Upper lobe of left lung (tissue), 6 donors: ENCODE measurements around the gene AMIGO3. TPM values are rescaled to one million over a fixed set of nuclear protein-coding genes. Genes with fewer than 3 reads are reported as not detected.
A peak's percentile ranks its signal among the peaks of the same experiment; 100 is the strongest.

Experiments used
- ATAC-seq, 2 donors: fragments of 200-7000 bp; cut with Tn5 transposase; one replicate each; pipeline ENCODE4 v1.9.1; 2022; ENCODE audit warnings: mild to moderate bottlenecking in 2 of 2, moderate library complexity in 2 of 2; ENCODE audit not compliant: low FRiP score in 2 of 2
- DNase-seq, 2 donors: peaks; one replicate each; pipeline ENCODE4 v3.0.0-alpha.2; 2019 to 2020
- H3K27ac ChIP-seq, 4 donors: fragments of 200-600 bp; sonication (generic); one replicate each; pipeline ENCODE4 v1.5.1; 2016 to 2019
- H3K27me3 ChIP-seq, 4 donors: fragments of 200-600 bp; sonication (generic); one replicate each; pipeline ENCODE4 v1.5.1; 2017 to 2019
- H3K36me3 ChIP-seq, 4 donors: fragments of 200-600 bp; sonication (generic); one replicate each; pipeline ENCODE4 v1.5.1; 2016 to 2019
- H3K4me1 ChIP-seq, 4 donors: fragments of 200-600 bp; sonication (generic); one replicate each; pipeline ENCODE4 v1.5.1; 2018 to 2019
- H3K4me3 ChIP-seq, 4 donors: fragments of 200-600 bp; sonication (generic); one replicate each; pipeline ENCODE4 v1.5.1; 2017 to 2019; ENCODE audit warnings: mild to moderate bottlenecking in 2 of 4, moderate library complexity in 1 of 4
- H3K9me3 ChIP-seq, 4 donors: fragments of 200-600 bp; sonication (generic); one replicate each; pipeline ENCODE4 v1.5.1; 2018 to 2019
- CTCF ChIP-seq, 6 experiments: fragments of 450-650 bp in 4 of 6; fragments of 200-600 bp in 2 of 6; sonication (generic) in 2 of 6; IDR thresholded peaks; one replicate each; pipeline ENCODE4 v1.5.1; 2016 to 2019; ENCODE audit warnings: antibody characterized with exemption in 6 of 6
- EP300 ChIP-seq, 4 donors: sonication (generic); formaldehyde crosslinking; IDR thresholded peaks; one replicate each; pipeline ENCODE4 v1.5.1; 2017; ENCODE audit warnings: antibody characterized with exemption in 4 of 4, control low read depth in 2 of 4
- POLR2A ChIP-seq, 4 donors: fragments of 450-650 bp; IDR thresholded peaks; one replicate each; pipeline ENCODE4 v1.5.1; 2016 to 2017; ENCODE audit warnings: antibody characterized with exemption in 4 of 4, mild to moderate bottlenecking in 2 of 4
- POLR2AphosphoS5 ChIP-seq, 2 donors: sonication (generic); formaldehyde crosslinking; IDR thresholded peaks; one replicate each; pipeline ENCODE4 v1.5.1; 2017; ENCODE audit warnings: antibody characterized with exemption in 2 of 2
- WGBS, 2 donors: methylation state at CpG; one replicate each; pipeline ENCODE4 v1.1.5; 2017 to 2018; 5-methylcytosine and 5-hydroxymethylcytosine counted together
- total RNA-seq, 6 donors: library from RNA; depleted of rRNA in 4 of 6; stranded (reverse); fragments of >200 nt in 4 of 6; gene quantifications; one replicate each; pipeline versions ENCODE4 v1.1.0 to v1.2.1, GENCODE V29; 2016 to 2021
- donor health status: DM: no; HTN: no; CAD: no; lungs with moderate emphysema.
- donor health status: DM: no; HTN: yes; CAD: no; lungs with severe emphysema.

AMIGO3 gene
- 1 to 10 TPM in 4 of 6 donors, under 1 TPM in 2; 0.13 to 3.2 (median 1.9) TPM for total RNA-seq

GRCh38 chr3:49719214-49719884, at the start of gene AMIGO3:
TSS of gene AMIGO3 (minus strand) at chr3:49719684. CDS start at chr3:49719465, 219 bp downstream.
- H3K27me3 ChIP-seq = no peaks in the 10 kb centered on the region
- TF ChIP-seq EP300 (IDR thresholded peaks at IDR 0.05) (no peak), POLR2A (IDR thresholded peaks at IDR 0.05) (peak in 2 of 4 donors; percentile 80 to 88), CTCF (IDR thresholded peaks at IDR 0.05) (peak; percentile 62 to 96 (median 79)), POLR2AphosphoS5 (IDR thresholded peaks at IDR 0.05) (peak; percentile 41 to 70)
- peak within 1 kb of the TSS in 3 of 4 donors; percentile 42 to 74 (median 69) for H3K27ac ChIP-seq
- no peaks in the 10 kb centered on the region for H3K9me3 ChIP-seq
- peak; percentile 85 to 90 for ATAC-seq
- H3K4me1 ChIP-seq = peaks cover 22 to 48% (median 27%) of the 10 kb centered on the region in 4 donors
- H3K4me3 ChIP-seq = peak within 1 kb of the TSS; percentile 56 to 64 (median 60)
- H3K36me3 ChIP-seq = peaks cover 4 to 39% (median 19%) of the 10 kb centered on the region in 4 donors
- WGBS, 2 donors = 0 to 1% methylated on average over 1 to 47 of the region's 50 CpGs
- peak; percentile 96 to 98 for DNase-seq

- 97 to 98% methylated on average over 4 of the region's 4 CpGs for WGBS, 2 donors
- H3K27me3 ChIP-seq = no peaks in the 10 kb centered on the region
- no peak overlapping the region for H3K4me3 ChIP-seq
- H3K9me3 ChIP-seq = no peaks in the 10 kb centered on the region
- TF ChIP-seq POLR2AphosphoS5 (IDR thresholded peaks at IDR 0.05) (no peak), POLR2A (IDR thresholded peaks at IDR 0.05) (no peak), EP300 (IDR thresholded peaks at IDR 0.05) (no peak), CTCF (IDR thresholded peaks at IDR 0.05) (no peak)
- H3K36me3 ChIP-seq = peaks cover 0 to 6% (median 0%) of the 10 kb centered on the region in 4 donors
- H3K27ac ChIP-seq = no peak overlapping the region
- no peak for ATAC-seq
- H3K4me1 ChIP-seq = peaks cover 0 to 4% (median 0%) of the 10 kb centered on the region in 4 donors
- no peak for DNase-seq
Observed at GRCh38 chr3:49763981-49764380, 44.5 kb upstream of the AMIGO3 start.

- DNase-seq = no peak
- H3K27ac ChIP-seq = no peak overlapping the region
- H3K27me3 ChIP-seq = no peaks in the 10 kb centered on the region
- H3K4me1 ChIP-seq = peaks cover 0 to 9% (median 6%) of the 10 kb centered on the region in 4 donors
- no peak overlapping the region for H3K4me3 ChIP-seq
- peaks cover 0 to 6% (median 0%) of the 10 kb centered on the region in 4 donors for H3K36me3 ChIP-seq
- no peaks in the 10 kb centered on the region for H3K9me3 ChIP-seq
- no peak for ATAC-seq
- 76 to 90% methylated on average over 3 of the region's 3 CpGs for WGBS, 2 donors
- TF ChIP-seq POLR2AphosphoS5 (IDR thresholded peaks at IDR 0.05) = no peak
- no peak for TF ChIP-seq POLR2A (IDR thresholded peaks at IDR 0.05)
- no peak for TF ChIP-seq EP300 (IDR thresholded peaks at IDR 0.05)
- no peak for TF ChIP-seq CTCF (IDR thresholded peaks at IDR 0.05)
Observed at GRCh38 chr3:49761661-49762060, 42.2 kb upstream of the AMIGO3 start.

GRCh38 chr3:49759226-49759625, 39.7 kb upstream of the AMIGO3 start:
- DNase-seq = no peak
- Histone ChIP-seq H3K4me3 (no peak overlapping the region), H3K36me3 (peaks cover 0 to 6% (median 0%) of the 10 kb centered on the region in 4 donors), H3K4me1 (peaks cover 0 to 16% (median 9%) of the 10 kb centered on the region in 4 donors), H3K9me3 (no peaks in the 10 kb centered on the region), H3K27me3 (no peaks in the 10 kb centered on the region), H3K27ac (no peak overlapping the region)
- no peak for TF ChIP-seq CTCF (IDR thresholded peaks at IDR 0.05)
- TF ChIP-seq EP300 (IDR thresholded peaks at IDR 0.05) = no peak
- TF ChIP-seq POLR2AphosphoS5 (IDR thresholded peaks at IDR 0.05) = no peak
- TF ChIP-seq POLR2A (IDR thresholded peaks at IDR 0.05) = no peak
- ATAC-seq = no peak
- WGBS, 2 donors = 61 to 67% methylated on average over 1 of the region's 1 CpG
